OCI-LY1 (cell line): ENCODE measurements around the gene POC1A.

ENCODE experiments used
- H2AFZ ChIP-seq: fragments of 200-600 bp; sonication (generic), shearing (Covaris generic); 2 replicates; pipeline ENCODE4 v1.6.0; 2014; ENCODE audit warnings: antibody characterized with exemption, mild to moderate bottlenecking, low read length
- H3F3A ChIP-seq: fragments of 200-600 bp; sonication (generic), shearing (Covaris generic); 2 replicates; pipeline ENCODE4 v1.6.0; 2014; ENCODE audit warnings: mild to moderate bottlenecking, antibody characterized with exemption, low read length, moderate library complexity; ENCODE audit not compliant: insufficient read depth
- H3K27ac ChIP-seq: fragments of 200-600 bp; sonication (generic); 2 replicates; pipeline ENCODE4 v1.5.1; 2014; ENCODE audit warnings: low read length, mixed run types, mild to moderate bottlenecking, low read depth; ENCODE audit not compliant: poor library complexity, severe bottlenecking
- H3K27me3 ChIP-seq: fragments of 200-600 bp; sonication (generic); 2 replicates; pipeline ENCODE4 v1.6.0; 2014; ENCODE audit warnings: antibody characterized with exemption, mild to moderate bottlenecking, low read length, moderate library complexity; ENCODE audit not compliant: insufficient read depth
- H3K36me3 ChIP-seq: fragments of 200-600 bp; sonication (generic); 2 replicates; pipeline ENCODE4 v1.6.1; 2014; ENCODE audit warnings: mild to moderate bottlenecking, antibody characterized with exemption, low read length, moderate library complexity, mixed read lengths; ENCODE audit not compliant: insufficient read depth
- H3K4me1 ChIP-seq: fragments of 200-600 bp; sonication (generic); 2 replicates; pipeline ENCODE4 v1.5.1; 2014; ENCODE audit warnings: mild to moderate bottlenecking, low read length, moderate library complexity; ENCODE audit not compliant: insufficient read depth, severe bottlenecking
- H3K4me2 ChIP-seq: fragments of 200-600 bp; sonication (generic), shearing (Covaris generic); 2 replicates; pipeline ENCODE4 v1.6.1; 2014; ENCODE audit warnings: low read length
- H3K4me3 ChIP-seq: fragments of 200-600 bp; sonication (generic); 2 replicates; pipeline ENCODE4 v1.5.1; 2014; ENCODE audit warnings: low read length, low read depth, mild to moderate bottlenecking, mixed read lengths; ENCODE audit not compliant: poor library complexity, severe bottlenecking
- H3K79me2 ChIP-seq: fragments of 200-600 bp; shearing (Covaris generic); 2 replicates; pipeline ENCODE4 v1.6.1; 2016; ENCODE audit warnings: mixed run types, low read length, mixed read lengths; ENCODE audit not compliant: insufficient read depth
- H3K9ac ChIP-seq: fragments of 200-600 bp; sonication (generic), shearing (Covaris generic); 2 replicates; pipeline ENCODE4 v1.6.1; 2014; ENCODE audit warnings: mild to moderate bottlenecking, low read length, mixed read lengths
- H3K9me2 ChIP-seq: fragments of 200-600 bp; sonication (generic), shearing (Covaris generic); 2 replicates; pipeline ENCODE4 v1.6.1; 2014; ENCODE audit warnings: low read depth, mild to moderate bottlenecking, low read length, mixed read lengths
- H3K9me3 ChIP-seq: fragments of 200-600 bp; shearing (Covaris generic); 2 replicates; pipeline ENCODE4 v1.6.1; 2014; ENCODE audit warnings: low read length, mixed read lengths
- H4K20me1 ChIP-seq: fragments of 200-600 bp; sonication (generic), shearing (Covaris generic); 2 replicates; pipeline ENCODE4 v1.6.0; 2016; ENCODE audit warnings: mild to moderate bottlenecking, low read length; ENCODE audit not compliant: insufficient read depth
- EZH2 ChIP-seq: fragments of 200-600 bp; sonication (generic), shearing (Covaris generic); IDR thresholded peaks from 2 replicates; pipeline ENCODE4 v1.8.0; 2017; ENCODE audit warnings: borderline replicate concordance, mixed run types, mild to moderate bottlenecking, antibody characterized with exemption, low read length, moderate library complexity, mixed read lengths
- TF ChIP-seq, protein P1 (sequence below): fragments of 200-600 bp; sonication (generic), shearing (Covaris generic); IDR thresholded peaks from 2 replicates; pipeline ENCODE4 v1.5.1; 2017; ENCODE audit warnings: mild to moderate bottlenecking, antibody characterized with exemption, low read length, moderate library complexity, mixed read lengths

Gene POC1A

DNA sequence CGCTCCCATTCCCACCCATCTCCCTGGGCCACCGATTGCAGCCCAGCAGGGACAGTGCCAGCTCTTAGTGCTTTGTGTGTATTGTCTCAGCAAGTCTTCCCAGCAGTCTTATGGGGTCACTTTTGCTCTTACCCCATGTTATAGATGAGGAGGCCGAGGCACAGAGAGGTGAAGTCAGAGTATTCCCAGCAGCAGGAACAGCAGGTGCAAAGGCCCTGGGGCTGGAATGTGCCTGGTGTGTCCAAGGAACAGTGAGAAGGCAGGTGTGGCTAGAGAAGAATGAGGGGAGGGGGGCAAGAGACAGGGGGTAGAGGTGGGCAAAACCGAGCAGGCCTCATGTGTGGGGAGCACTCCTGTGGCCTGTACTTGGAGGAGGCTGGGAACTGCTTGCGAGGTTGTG lies 85.1 kb downstream of the POC1A start:
- H3K4me1 ChIP-seq = no peaks in the 10 kb centered on the region
- no peak overlapping the region for H3K4me3 ChIP-seq
- no peak overlapping the region for H3K9ac ChIP-seq
- peaks cover 6% of the 10 kb centered on the region; the same call in 1 of the 2 replicates for H3K27me3 ChIP-seq
- TF ChIP-seq, protein P1, sequence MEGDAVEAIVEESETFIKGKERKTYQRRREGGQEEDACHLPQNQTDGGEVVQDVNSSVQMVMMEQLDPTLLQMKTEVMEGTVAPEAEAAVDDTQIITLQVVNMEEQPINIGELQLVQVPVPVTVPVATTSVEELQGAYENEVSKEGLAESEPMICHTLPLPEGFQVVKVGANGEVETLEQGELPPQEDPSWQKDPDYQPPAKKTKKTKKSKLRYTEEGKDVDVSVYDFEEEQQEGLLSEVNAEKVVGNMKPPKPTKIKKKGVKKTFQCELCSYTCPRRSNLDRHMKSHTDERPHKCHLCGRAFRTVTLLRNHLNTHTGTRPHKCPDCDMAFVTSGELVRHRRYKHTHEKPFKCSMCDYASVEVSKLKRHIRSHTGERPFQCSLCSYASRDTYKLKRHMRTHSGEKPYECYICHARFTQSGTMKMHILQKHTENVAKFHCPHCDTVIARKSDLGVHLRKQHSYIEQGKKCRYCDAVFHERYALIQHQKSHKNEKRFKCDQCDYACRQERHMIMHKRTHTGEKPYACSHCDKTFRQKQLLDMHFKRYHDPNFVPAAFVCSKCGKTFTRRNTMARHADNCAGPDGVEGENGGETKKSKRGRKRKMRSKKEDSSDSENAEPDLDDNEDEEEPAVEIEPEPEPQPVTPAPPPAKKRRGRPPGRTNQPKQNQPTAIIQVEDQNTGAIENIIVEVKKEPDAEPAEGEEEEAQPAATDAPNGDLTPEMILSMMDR = no peak
- TF ChIP-seq EZH2 = no peak
- H3F3A ChIP-seq = no peaks in the 10 kb centered on the region
- H3K9me2 ChIP-seq = no peaks in the 10 kb centered on the region
- no peaks in the 10 kb centered on the region for H3K9me3 ChIP-seq
- no peak overlapping the region for H3K27ac ChIP-seq
- H4K20me1 ChIP-seq = no peaks in the 10 kb centered on the region
- no peaks in the 10 kb centered on the region for H3K36me3 ChIP-seq
- no peak overlapping the region for H3K4me2 ChIP-seq
- no peaks in the 10 kb centered on the region for H3K79me2 ChIP-seq
- H2AFZ ChIP-seq = no peak overlapping the region

DNA sequence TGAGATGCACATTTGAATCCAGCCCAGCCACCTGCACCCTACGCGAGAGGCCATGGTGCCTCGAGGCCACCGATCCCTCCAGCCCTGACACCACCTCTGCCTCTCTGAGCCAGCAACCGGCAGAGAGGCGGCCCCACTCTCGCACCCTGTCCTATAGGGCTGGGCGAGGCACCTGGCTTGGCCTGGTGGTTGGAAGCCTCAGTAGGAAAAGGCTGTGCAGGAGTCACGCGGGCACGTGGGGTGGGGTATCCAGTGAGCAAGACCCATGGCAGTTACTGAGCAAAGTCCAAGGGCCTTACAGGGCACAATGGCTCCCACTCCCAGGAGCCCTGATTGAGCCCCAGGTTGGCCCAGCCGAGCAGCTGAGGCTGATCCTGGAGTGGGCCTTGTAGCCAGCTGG lies 85.5 kb downstream of the POC1A start:
- Histone ChIP-seq H3K9me2 (no peaks in the 10 kb centered on the region), H3K9ac (no peak overlapping the region)

DNA sequence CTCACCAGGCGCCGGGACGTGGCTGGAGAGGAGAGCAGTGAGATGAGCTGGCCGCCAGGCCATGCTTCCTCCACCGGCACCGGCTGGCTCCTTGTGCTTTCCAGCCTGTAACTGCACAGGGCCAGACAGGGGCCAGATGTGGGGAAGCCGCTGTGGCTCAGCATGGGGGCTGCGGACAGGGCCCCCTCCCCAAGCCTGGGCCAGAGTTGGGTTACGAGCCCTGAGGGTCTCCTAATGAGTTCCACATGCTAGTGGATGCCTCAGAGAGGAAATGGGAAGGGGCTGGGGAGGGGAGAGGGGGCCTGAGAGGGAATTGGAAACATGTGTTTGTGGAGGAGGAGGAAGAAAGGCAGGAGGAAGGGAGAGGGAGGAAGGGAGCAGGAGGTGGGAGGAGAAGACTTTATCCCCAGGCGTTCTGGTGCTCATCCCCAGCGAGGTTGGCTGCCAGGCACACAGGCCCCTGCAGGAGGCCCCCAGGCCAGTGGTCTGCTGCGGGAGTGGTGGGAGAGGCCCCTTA lies 86.1 kb downstream of the POC1A start:
- Histone ChIP-seq H3K4me2 (no peak overlapping the region), H3K4me3 (no peak overlapping the region), H3K79me2 (no peaks in the 10 kb centered on the region), H3F3A (no peaks in the 10 kb centered on the region), H3K4me1 (no peaks in the 10 kb centered on the region), H3K27me3 (peaks cover 6% of the 10 kb centered on the region; the same call in 1 of the 2 replicates), H4K20me1 (no peaks in the 10 kb centered on the region), H3K9me2 (no peaks in the 10 kb centered on the region), H3K36me3 (no peaks in the 10 kb centered on the region), H3K9ac (no peak overlapping the region), H3K27ac (no peak overlapping the region), H2AFZ (no peak overlapping the region), H3K9me3 (no peaks in the 10 kb centered on the region)
- no peak for TF ChIP-seq EZH2
- TF ChIP-seq, protein P1 = no peak

More for the DNA sequence above, 85.5 kb downstream of the POC1A start:
- no peak for TF ChIP-seq EZH2
- TF ChIP-seq, protein P1 = no peak
- Histone ChIP-seq H3F3A (no peaks in the 10 kb centered on the region), H3K36me3 (no peaks in the 10 kb centered on the region), H3K27me3 (peaks cover 6% of the 10 kb centered on the region; the same call in 1 of the 2 replicates), H3K27ac (no peak overlapping the region), H3K79me2 (no peaks in the 10 kb centered on the region), H3K4me1 (no peaks in the 10 kb centered on the region), H3K9me3 (no peaks in the 10 kb centered on the region), H2AFZ (no peak overlapping the region), H3K4me3 (no peak overlapping the region), H3K4me2 (no peak overlapping the region), H4K20me1 (no peaks in the 10 kb centered on the region)
